HS-27A (cell line): ENCODE results near the gene KRTAP1-4.
"Not testable (repeated sequence)": the region's sequence is repeated elsewhere in the genome, so short reads cannot be mapped to it uniquely, and the experiment has no call there.

Experiments
- DNase-seq: peaks from one replicate; pipeline ENCODE4 v3.0.0-alpha.2; 2012; ENCODE audit warnings: low read depth, missing footprints

Gene KRTAP1-4

DNA sequence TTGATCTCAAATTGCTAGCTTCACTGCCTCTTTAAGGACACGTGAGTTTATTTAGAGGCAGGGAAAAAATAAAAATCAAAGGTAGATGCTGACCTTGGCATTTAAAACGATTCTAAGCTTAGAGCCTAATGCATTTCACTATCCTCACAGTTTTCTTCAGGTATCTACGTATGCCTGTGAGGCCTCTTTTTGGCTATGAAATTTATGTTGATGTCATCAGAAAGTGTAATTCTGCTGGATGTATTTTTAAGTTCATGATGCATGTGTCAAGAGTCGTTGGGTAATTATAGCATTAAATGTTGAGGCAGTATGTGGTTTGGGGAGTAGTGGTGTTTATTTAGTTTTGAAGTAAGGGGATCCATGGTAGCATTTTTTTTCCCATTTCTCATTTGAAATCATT lies 26.1 kb downstream of the KRTAP1-4 start:
- DNase-seq, result no peak

DNA sequence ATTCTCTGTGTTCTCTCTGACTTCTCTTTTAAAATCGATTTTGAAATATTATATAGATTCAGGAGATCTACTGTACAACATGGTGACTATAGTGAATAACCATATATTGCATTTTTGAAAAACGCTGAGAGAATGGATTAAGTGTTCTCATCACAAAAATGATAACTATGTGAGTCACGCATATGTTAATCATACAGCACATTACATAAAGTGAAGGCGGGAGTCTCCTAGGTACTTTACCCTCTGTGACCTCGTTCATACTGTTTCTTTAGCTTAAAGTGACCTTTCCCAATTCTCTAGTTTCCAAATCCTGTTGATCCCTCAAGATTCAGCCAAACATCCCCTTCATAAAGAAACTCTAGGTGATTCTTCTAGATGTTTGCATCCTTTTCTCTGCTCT lies 27.2 kb downstream of the KRTAP1-4 start:
- no peak for DNase-seq

DNA sequence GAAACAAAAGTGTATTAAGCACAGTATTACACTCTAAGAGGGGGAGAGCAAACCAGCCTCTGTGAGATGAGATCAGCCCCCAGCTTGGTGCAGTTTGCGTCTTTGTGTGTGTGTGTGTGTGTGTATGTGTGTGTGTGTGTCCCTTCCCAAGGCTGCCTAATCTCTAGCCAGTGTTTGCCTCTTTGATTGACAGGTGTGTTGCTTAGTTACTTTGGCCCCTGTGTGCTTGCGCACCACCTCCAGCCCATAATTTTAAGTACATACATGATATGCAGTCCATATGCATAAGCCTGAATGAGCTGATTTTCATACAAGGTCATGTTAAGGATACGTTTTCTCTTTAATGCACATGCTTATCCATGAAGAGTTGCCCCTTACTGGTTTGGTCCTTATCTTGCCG lies 28.2 kb downstream of the KRTAP1-4 start:
- no peak for DNase-seq

DNA sequence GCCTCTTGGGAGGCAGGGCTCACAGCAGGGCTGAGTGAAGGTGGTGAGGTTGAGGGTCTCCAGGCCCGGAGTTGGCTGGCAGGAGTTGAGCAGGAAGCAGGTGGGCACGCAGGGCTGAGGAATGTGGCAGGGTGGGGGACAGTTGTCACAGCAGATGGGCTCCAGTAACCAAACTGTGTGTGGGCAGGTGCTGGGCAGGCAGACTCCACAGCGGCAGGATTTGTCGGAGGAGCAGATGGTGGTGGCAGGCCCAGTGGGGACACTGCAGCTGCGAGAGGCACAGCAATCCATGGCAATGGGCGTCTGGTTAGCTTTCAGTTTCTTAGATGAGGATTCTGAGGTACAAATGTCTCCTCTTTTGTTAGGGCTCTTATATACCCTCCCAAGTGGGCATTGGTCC lies 30.4 kb downstream of the KRTAP1-4 start, which contains the start of gene KRTAP3-2:
Gene KRTAP3-2 (minus strand): TSS at position 344 of the 400 bp plus-strand sequence. CDS start 53 bp downstream, at position 291.
- not testable (repeated sequence) for DNase-seq

DNA sequence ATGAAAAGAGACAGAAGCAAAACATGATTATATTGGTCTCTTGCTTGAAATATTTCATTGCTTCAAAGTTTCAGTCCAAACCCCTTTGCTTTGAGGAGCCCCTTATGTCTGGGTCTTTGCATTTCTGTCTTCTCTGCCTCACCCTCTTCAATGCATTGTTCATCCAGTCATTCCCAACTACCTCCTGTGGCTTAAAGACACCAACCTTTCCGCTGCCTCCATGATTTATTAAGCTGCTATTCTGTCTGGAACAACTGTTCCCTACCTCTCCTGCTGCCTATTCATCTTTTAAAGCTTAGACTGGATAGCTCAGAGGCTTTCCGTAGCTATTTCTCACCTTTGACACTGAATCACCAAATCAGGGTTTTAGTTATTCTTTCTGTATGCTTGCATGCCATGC lies 32.6 kb downstream of the KRTAP1-4 start:
- no peak for DNase-seq

DNA sequence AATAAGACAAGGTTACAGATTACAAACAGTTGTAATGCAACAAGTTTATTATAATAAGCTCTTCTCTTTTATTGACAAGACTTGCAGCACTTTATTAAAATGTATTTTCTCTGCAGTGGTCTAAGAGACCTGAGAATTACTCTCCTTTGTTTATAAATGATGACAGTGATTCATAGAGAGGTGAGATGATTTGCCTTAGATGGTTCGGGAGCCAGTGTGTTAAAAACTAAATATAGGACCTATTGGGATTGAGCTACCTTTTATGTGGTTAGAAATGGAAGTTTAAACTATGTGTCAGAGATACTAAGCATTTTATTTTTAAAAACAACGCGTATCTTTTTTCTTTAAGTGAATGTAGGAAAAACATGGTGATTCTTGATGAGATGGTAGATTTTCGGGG lies 33.2 kb downstream of the KRTAP1-4 start:
- DNase-seq, result no peak

DNA sequence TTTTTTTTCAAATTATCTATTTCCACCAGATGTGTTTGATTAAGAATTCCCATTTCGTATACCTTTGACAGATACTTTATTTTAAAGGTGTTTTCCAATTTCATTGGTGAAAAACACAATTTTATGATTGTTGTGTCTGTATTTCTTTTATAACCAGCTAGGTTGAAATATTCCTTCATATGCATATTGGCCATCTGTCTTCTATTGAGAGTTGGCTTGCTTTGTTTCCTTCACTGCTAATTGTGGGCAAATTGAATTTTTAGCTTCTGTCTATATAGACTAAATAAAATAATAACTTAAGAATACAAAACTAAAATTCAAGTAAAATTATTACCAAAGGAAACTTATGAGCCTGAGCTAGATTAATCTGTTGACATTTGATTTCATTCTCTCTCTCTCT lies 34.9 kb downstream of the KRTAP1-4 start:
- DNase-seq, result no peak

DNA sequence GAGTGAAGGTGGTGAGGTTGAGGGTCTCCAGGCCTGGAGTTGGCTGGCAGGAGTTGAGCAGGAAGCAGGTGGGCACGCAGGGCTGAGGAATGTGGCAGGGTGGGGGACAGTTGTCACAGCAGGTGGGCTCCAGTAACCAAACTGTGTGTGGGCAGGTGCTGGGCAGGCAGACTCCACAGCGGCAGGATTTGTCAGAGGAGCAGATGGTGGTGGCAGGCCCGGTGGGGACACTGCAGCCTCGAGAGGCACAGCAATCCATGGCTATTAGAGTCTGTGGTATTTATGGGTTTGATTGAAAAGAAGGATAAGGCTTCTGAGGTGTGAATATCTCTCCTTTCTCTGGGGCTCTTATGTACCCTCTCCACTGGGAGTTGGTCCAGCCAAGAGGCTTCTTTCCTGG lies 36.2 kb downstream of the KRTAP1-4 start, which contains the start of gene KRTAP3-3:
Gene KRTAP3-3 (minus strand): TSS at position 326 of the 400 bp plus-strand sequence. CDS start 67 bp downstream, at position 259.
- DNase-seq, result no peak

DNA sequence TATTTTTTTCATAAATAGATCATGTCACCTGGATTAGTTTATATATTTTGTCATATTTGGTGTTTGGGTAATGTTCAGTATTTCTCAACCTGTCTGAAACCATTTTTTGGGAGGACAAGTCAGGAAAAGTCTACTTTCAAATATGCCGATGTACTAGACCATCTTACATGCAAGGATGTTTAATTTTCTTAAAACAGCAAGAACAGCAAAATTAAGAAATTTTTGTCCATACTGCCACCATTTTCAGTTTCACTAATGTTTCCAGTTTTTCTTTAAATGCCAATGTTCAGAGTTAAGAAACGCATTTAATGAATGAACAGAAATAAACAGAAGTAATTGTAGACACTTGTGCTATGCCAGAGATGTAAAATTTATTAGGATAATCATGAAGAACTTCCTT lies 36.9 kb downstream of the KRTAP1-4 start:
- no peak for DNase-seq

DNA sequence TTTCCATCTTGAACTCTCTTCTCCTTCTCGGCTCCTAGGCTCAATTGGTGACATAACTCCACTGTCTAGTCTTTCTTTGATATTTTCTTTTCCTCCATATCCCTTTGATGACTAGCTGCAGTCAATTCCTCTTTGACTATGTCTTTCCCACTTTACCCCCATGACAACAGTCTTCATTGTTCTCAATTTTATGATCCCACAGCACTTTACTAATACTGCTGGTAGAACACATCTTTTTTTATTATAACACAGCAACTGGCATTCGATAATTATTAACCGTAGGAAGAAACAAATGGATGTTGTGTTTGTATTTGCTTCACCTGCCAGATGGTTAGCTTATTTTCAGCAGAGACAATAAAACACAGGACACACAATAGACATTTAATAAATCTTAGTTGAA lies 37.3 kb downstream of the KRTAP1-4 start:
- no peak for DNase-seq

DNA sequence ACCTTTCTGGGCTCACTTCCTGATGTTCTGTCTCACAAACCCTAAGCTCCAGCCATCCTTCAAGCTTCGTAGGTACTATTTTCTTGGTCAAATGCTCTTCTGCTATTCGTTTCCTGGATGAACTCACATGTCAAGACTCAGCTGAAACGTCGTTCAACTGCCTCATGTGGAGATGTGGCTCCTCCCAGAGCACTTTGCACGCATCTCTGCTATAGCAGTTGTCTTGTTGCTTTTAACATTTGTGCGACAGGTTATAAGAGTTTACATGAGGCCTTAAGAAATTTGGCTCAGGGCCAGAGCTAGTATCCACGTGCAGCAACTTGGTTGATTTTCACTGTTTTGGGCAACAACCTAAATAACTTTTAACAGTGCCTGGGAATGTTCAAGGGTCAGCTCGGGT lies 43.1 kb downstream of the KRTAP1-4 start:
- no peak for DNase-seq

DNA sequence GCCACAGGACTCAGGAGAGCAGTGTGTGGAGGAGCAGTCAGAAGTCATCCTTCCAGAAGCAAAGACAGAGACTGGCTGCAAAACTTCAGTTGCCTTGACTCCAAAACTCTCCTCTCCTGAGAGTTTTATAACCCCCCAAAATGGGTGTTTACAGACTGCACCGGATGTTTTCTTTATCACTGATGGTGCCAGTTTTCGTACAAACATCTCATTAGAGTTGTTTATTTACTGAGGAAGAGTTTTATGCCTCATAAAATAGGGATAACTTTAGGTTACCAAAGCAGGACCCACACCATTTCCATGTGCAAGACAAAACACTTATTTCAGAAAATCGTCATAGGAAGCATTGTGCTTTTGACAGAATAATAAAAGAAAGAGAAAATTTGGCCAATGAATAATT lies 45.8 kb downstream of the KRTAP1-4 start, which contains the start of gene KRT40:
Gene KRT40 (minus strand): TSS at position 101 of the 400 bp plus-strand sequence. CDS start 53 bp downstream, at position 48.
- no peak for DNase-seq

DNA sequence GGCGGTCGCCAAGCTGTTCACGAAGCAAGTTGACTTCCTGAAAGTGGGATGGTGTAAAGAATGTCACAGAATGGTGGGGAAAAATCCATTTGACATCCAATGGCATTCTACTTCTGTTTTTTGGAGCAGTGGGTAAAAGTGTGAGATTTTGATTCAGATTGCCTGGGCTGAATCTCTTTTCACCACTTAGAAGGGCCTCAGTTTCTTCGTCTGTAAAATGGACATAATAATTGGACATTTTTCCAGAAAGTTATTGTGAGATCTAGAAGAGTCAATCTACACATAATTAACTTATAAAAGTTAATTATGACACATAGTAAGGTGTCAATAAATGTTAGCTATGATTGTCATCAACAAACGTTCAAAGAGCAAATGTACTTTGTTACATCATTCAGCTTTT lies 48.9 kb downstream of the KRTAP1-4 start:
- DNase-seq, result no peak

DNA sequence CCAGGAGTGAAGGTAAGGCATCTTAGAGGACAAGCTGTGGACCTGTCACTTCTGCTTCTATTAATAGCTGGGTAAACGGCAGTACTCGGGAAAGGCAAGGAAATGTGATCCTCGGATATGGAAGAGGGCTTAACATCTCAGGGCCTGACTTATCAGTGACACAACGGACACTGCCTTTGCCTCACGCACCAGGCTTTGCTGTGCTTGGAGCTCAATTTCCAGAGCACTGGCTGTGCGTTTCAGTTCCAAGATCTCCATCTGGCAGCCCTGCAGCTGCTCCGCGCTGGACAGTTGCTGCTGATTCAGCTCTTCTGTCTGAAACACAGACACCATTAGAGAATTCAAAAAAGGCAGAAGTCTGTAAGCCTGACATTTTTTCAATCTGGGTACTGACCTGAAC lies 49.4 kb downstream of the KRTAP1-4 start:
- no peak for DNase-seq

DNA sequence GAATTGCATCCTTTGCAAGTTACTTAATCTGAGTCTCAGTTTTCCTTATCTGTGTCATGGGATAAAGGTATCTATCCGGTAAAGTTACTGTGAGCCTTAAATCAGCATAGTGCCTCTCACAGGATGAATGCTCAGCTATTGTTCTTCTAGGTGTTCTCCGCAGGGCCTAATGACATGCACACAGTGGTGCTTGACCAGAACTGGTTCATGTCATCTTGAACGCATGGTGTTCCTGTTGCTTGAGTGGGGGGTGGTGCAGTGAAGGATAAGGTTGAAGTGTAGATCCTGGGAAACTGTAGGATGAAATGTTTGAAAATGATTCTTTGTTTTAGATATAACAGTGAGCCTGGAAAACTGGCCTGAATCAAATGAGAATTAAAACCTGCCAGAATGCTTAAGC lies 49.9 kb downstream of the KRTAP1-4 start:
- no peak for DNase-seq
